GM23248 (cell line): ENCODE results near the gene YAF2. TPM values are rescaled to one million over a fixed set of nuclear protein-coding genes. Genes with fewer than 3 reads are reported as not detected.

Experiments
- DNase-seq: peaks from one replicate; pipeline ENCODE4 v3.0.0-alpha.2; 2015
- H2AFZ ChIP-seq: fragments of 200-600 bp; sonication (generic); 2 replicates; pipeline ENCODE4 v1.6.1; 2016; ENCODE audit warnings: antibody characterized with exemption
- H3F3A ChIP-seq: fragments of 200-600 bp; sonication (generic); 2 replicates; pipeline ENCODE4 v1.6.1; 2016; ENCODE audit warnings: mild to moderate bottlenecking, antibody characterized with exemption, mixed run types; ENCODE audit not compliant: insufficient read depth
- H3K27ac ChIP-seq: fragments of 200-600 bp; sonication (generic); 2 replicates; pipeline ENCODE4 v1.5.1; 2016; ENCODE audit warnings: mild to moderate bottlenecking
- H3K27me3 ChIP-seq: fragments of 200-600 bp; sonication (generic); replicated peaks from 2 replicates; pipeline ENCODE4 v1.6.1; 2016; ENCODE audit warnings: mild to moderate bottlenecking; ENCODE audit not compliant: insufficient read depth
- H3K36me3 ChIP-seq: fragments of 200-600 bp; sonication (generic); 2 replicates; pipeline ENCODE4 v1.6.1; 2016; ENCODE audit warnings: low read depth, mild to moderate bottlenecking
- H3K4me1 ChIP-seq: fragments of 200-600 bp; sonication (generic); 2 replicates; pipeline ENCODE4 v1.6.1; 2016; ENCODE audit warnings: mild to moderate bottlenecking; ENCODE audit not compliant: insufficient read depth
- H3K4me2 ChIP-seq: fragments of 200-600 bp; sonication (generic); one replicate; pipeline ENCODE4 v1.6.1; 2016; ENCODE audit warnings: mild to moderate bottlenecking; ENCODE audit not compliant: unreplicated experiment
- H3K4me3 ChIP-seq: fragments of 200-600 bp; sonication (generic); 2 replicates; pipeline ENCODE4 v1.5.1; 2016; ENCODE audit warnings: mild to moderate bottlenecking
- H3K79me2 ChIP-seq: fragments of 200-600 bp; sonication (generic); 2 replicates; pipeline ENCODE4 v1.6.1; 2016; ENCODE audit warnings: mild to moderate bottlenecking; ENCODE audit not compliant: insufficient read depth
- H3K9ac ChIP-seq: fragments of 200-600 bp; sonication (generic); 2 replicates; pipeline ENCODE4 v1.6.1; 2016; ENCODE audit warnings: mild to moderate bottlenecking
- H3K9me2 ChIP-seq: fragments of 200-600 bp; sonication (generic); 2 replicates; pipeline ENCODE4 v1.6.1; 2016; ENCODE audit warnings: mixed run types, mild to moderate bottlenecking, moderate library complexity; ENCODE audit not compliant: insufficient read depth
- H3K9me3 ChIP-seq: fragments of 200-600 bp; sonication (generic); one replicate; pipeline ENCODE4 v1.6.1; 2017; ENCODE audit warnings: low read depth
- H4K20me1 ChIP-seq: fragments of 200-600 bp; sonication (generic); 2 replicates; pipeline ENCODE4 v1.6.0; 2016; ENCODE audit not compliant: insufficient read depth
- EZH2 ChIP-seq: fragments of 200-600 bp; sonication (generic); IDR thresholded peaks from 2 replicates; pipeline ENCODE4 v1.6.1; 2018; ENCODE audit warnings: antibody characterized with exemption, mild to moderate bottlenecking; ENCODE audit not compliant: insufficient read depth, poor library complexity, severe bottlenecking
- EZH2phosphoT487 ChIP-seq: fragments of 200-600 bp; sonication (generic); IDR thresholded peaks from 2 replicates; pipeline ENCODE4 v1.6.1; 2018; ENCODE audit warnings: antibody characterized with exemption, moderate library complexity, mild to moderate bottlenecking, low read depth; ENCODE audit not compliant: insufficient read depth
- WGBS, 2 experiments: methylation state at CpG; one replicate each; pipeline ENCODE4 v1.1.6; 2015 to 2017; ENCODE audit warnings: low lambda C conversion rate in 2 of 2, low coverage in 1 of 2; ENCODE audit errors: missing lambda C conversion rate in 2 of 2; 5-methylcytosine and 5-hydroxymethylcytosine counted together
- in situ Hi-C: fragments of 300-500 bp; cut with MboI; formaldehyde crosslinking; loops from 2 replicates; pipeline ENCODE4 v1.15.0; 2020
- polyA plus RNA-seq: library from polyadenylated mRNA; unstranded; fragments of >200 nt; fragmentation: Nextera tagmentation; extraction: Ambion mirVana; gene quantifications from 2 replicates; pipeline ENCODE4 v1.2.1, GENCODE V29; 2016
- total RNA-seq: library from RNA; depleted of rRNA; stranded (reverse); fragments of >200 nt; shearing (Covaris generic); gene quantifications from 2 replicates; pipeline ENCODE4 v1.2.3, GENCODE V29; 2014

Gene YAF2
- total and polyA plus RNA-seq, 2 experiments from 2014 or later = 17.0 to 21.0 TPM

- no peak overlapping the region for H3K4me2 ChIP-seq
- in situ Hi-C loops = no loop called here
- no peaks in the 10 kb centered on the region for H3K9me2 ChIP-seq
- H2AFZ ChIP-seq = no peak overlapping the region
- no peak overlapping the region for H3K9ac ChIP-seq
- H3F3A ChIP-seq = peaks cover 5% of the 10 kb centered on the region; the same call in 1 of the 2 replicates
- DNase-seq = no peak
- H3K27ac ChIP-seq = no peak overlapping the region
- no peak for TF ChIP-seq EZH2
- TF ChIP-seq EZH2phosphoT487 = no peak
- WGBS, 2 experiments = 86 to 92% methylated on average over 4 of the region's 4 CpGs
- no peaks in the 10 kb centered on the region for H3K9me3 ChIP-seq
- H3K4me3 ChIP-seq = no peak overlapping the region
- peaks cover 80% of the 10 kb centered on the region for H3K79me2 ChIP-seq
- no peaks in the 10 kb centered on the region for H3K36me3 ChIP-seq
- H3K4me1 ChIP-seq = no peaks in the 10 kb centered on the region
- no peaks in the 10 kb centered on the region for H3K27me3 ChIP-seq
- H4K20me1 ChIP-seq = no peaks in the 10 kb centered on the region
Observed at GRCh38 chr12:42172441-42173210, 65.4 kb downstream of the YAF2 start.

DNA sequence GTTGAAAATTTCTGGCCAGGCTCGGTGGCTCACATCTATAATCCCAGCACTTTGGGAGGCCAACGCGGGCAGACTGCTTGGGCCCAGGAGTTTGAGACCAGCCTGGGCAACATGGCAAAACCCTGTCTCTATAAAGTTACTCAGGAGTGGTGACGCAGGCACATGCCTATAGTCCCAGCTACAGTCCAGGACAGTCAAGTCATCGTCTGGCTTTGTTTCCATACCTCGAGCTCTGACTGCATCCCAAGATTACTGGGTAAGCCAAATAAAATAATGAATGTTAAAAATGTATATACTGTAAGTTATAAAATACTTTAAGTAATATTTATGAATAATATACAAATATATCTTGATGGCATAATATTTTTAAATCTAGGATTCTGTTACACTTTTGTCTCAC lies 70.3 kb downstream of the YAF2 start:
- Histone ChIP-seq H3K9me2 (no peaks in the 10 kb centered on the region), H3K9me3 (no peaks in the 10 kb centered on the region), H4K20me1 (no peaks in the 10 kb centered on the region), H3K27ac (no peak overlapping the region), H3K4me3 (no peak overlapping the region), H3K79me2 (peaks cover 76% of the 10 kb centered on the region), H3K9ac (no peak overlapping the region), H3K36me3 (no peaks in the 10 kb centered on the region), H3K4me2 (no peak overlapping the region), H3K27me3 (no peaks in the 10 kb centered on the region), H3K4me1 (peaks cover 14% of the 10 kb centered on the region), H3F3A (peaks cover 19% of the 10 kb centered on the region), H2AFZ (no peak overlapping the region)
- no peak for DNase-seq
- TF ChIP-seq EZH2 (no peak), EZH2phosphoT487 (no peak)
- WGBS, 2 experiments = 97 to 98% methylated on average over 6 of the region's 6 CpGs
- in situ Hi-C loops = no loop called here

DNA sequence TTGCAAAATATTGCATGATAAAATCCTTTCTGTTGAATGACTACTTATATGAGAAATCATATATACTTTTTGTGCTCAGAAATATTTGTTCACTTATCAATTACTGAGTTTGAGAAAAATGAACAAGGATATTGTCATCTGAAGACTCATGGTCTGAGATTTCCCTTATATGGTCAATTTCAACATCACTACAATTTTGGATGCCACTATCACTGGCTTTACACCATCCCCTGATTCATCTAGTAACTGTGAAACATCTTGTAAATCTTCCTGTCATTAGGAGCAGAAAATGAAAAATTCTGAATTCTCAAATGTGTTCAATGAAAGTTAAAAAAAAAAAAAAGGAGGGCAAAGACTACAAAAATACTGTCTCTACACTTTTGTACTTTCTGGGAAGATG lies 71.5 kb downstream of the YAF2 start:
- peak overlapping the region; percentile 48 for H3K27ac ChIP-seq
- no peaks in the 10 kb centered on the region for H3K9me3 ChIP-seq
- peak; percentile 82 for DNase-seq
- H3K4me2 ChIP-seq = peak overlapping the region; percentile 50
- peaks cover 24% of the 10 kb centered on the region for H3K4me1 ChIP-seq
- H3K27me3 ChIP-seq = no peaks in the 10 kb centered on the region
- no peak overlapping the region for H3K9ac ChIP-seq
- TF ChIP-seq EZH2phosphoT487 (no peak), EZH2 (no peak)
- H3K9me2 ChIP-seq = no peaks in the 10 kb centered on the region
- no peak overlapping the region for H3K4me3 ChIP-seq
- peaks cover 64% of the 10 kb centered on the region for H3K79me2 ChIP-seq
- H4K20me1 ChIP-seq = no peaks in the 10 kb centered on the region
- no peak overlapping the region for H2AFZ ChIP-seq
- in situ Hi-C loops = no loop called here
- no peaks in the 10 kb centered on the region for H3K36me3 ChIP-seq
- H3F3A ChIP-seq = peaks cover 31% of the 10 kb centered on the region

GRCh38 chr12:42163913-42164312 lies 74.1 kb downstream of the YAF2 start:
- Histone ChIP-seq H3K9ac (no peak overlapping the region), H4K20me1 (no peaks in the 10 kb centered on the region)
- in situ Hi-C loops = no loop called here

More at GRCh38 chr12:42163913-42164312, 74.1 kb downstream of the YAF2 start:
- H2AFZ ChIP-seq = no peak overlapping the region
- H3K27me3 ChIP-seq = no peaks in the 10 kb centered on the region
- H3K4me2 ChIP-seq = no peak overlapping the region
- peaks cover 32% of the 10 kb centered on the region for H3F3A ChIP-seq
- peaks cover 45% of the 10 kb centered on the region for H3K79me2 ChIP-seq
- H3K9me2 ChIP-seq = no peaks in the 10 kb centered on the region
- DNase-seq = no peak
- H3K9me3 ChIP-seq = no peaks in the 10 kb centered on the region
- H3K4me3 ChIP-seq = no peak overlapping the region
- no peak for TF ChIP-seq EZH2phosphoT487
- no peak for TF ChIP-seq EZH2
- peaks cover 19% of the 10 kb centered on the region for H3K36me3 ChIP-seq
- H3K27ac ChIP-seq = no peak overlapping the region
- H3K4me1 ChIP-seq = peaks cover 24% of the 10 kb centered on the region
